Astrocyte of the hippocampus (primary cell): ENCODE data around the gene FAM219B.

Experiments used
- DNase-seq: peaks from one replicate; pipeline ENCODE4 v3.0.0; 2011; ENCODE audit warnings: low read depth, low spot score

FAM219B gene

GRCh38 chr15:74873036-74873755, 33.5 kb downstream of the FAM219B start, which contains the start of gene SCAMP2:
TSS of gene SCAMP2 (minus strand) at chr15:74873365. CDS start at chr15:74873255, 110 bp downstream.
- peak; percentile 97 for DNase-seq

DNA sequence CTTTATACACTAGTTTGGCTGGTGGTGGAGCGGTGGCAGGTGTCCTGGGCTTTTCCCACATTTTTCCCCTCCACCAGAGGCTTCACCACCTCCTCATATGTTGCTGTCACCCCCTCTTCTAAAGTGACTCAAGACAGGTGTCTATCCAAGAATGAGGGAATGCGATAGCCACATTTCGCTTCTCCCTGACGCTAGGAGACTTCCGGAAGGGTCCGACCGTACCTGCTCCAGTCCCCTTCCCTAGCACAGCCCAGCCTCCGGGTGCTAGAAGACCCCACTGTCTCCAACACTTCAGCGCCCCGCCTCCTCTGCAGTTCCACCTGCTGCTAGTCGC, 34.0 kb downstream of the FAM219B start:
- no peak for DNase-seq

DNA sequence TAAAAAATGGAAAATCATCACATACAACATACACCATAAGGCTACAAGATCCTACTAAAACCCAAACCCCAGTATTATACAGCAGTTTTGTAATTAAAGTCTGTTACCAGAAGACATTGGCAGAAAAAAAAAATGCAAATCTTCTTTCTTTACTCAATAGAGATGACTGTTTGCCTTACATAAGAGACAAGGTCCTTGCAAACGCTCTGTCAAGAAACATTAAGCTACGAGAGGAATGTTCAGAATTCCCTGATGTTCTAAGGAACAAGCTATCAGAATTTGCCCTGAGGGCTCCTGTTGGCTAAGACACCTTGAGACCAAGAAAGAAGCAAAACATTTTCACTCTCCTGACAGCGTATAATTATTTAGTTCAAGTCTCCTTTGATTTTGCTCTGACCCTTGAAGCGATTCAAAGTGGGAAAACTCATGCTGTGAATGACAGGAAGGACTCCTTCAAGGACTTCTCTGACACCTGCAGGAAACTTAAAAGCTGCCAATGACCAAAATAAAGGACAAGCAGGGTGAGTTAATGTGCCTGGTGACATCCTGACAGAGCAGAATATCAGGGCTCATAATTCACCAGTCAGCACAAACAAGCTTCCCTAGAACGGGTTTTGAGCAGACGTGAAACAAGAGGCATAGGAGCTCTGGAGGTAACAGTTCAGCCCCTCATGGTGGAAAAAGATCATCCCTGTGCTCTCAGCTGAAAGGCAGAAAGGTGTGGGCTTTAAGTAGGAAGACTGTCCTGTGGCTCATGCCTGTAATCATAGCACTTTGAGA, 36.0 kb downstream of the FAM219B start:
- DNase-seq, result no peak

DNA sequence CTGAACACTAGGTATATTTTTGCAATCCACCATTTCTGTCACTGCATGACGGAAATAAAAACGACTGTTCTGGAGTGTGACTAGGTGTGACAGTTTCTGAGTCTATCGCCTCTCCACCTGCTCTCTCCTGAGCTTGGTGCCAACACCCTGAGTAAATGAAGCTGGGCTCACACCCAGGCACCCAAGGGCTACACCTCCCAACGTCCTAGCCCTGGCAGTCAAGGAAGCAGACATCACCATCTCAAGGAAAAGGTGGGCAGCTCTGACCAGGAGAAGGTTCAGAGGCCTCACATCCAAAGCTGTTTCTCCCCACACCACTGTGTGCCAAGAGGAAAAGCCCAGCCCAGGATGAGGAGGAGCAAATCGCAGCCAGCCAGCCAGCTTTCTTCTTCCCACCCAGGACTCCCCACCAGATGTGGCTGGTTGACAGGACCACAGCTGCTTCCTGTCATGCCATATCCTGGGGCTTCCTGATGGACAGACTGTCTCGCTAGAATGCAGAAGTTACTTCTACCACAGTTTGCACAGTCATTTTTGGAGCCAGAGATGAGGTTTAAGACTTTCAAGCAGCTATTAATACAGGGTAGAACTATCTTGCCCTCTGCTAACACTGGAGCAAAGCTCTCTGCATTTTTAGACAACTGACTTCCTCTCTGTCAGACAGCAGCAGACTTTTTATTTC, 36.8 kb downstream of the FAM219B start:
- no peak for DNase-seq

- no peak for DNase-seq
Observed at GRCh38 chr15:74869372-74869725, 37.3 kb downstream of the FAM219B start.

GRCh38 chr15:74868059-74868458, 38.6 kb downstream of the FAM219B start:
- DNase-seq, result no peak

GRCh38 chr15:74867466-74868038, 39.1 kb downstream of the FAM219B start:
- DNase-seq, result no peak

GRCh38 chr15:74866090-74866489, 40.6 kb downstream of the FAM219B start:
- peak; percentile 56 for DNase-seq

DNA sequence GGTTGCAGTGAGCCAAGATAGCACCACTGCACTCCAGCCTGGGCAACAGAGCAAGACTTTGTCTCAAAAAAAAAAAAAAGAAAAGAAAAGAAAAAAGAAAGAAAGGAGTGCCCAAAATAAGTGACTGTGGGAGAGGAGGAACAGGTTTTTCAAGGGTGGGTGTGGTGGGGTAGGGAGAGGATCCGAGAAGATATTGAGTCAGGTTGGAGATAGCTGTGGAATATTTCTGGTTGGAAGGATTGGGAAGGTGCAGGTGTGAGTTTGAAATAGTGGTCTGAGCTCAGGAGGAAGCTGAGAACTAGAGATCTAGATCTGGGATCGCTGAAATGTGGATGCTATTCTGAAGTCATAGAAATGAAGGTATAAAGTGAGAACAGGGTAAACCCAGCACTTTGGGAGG, 41.3 kb downstream of the FAM219B start:
- no peak for DNase-seq

GRCh38 chr15:74864296-74864695, 42.4 kb downstream of the FAM219B start:
- no peak for DNase-seq

GRCh38 chr15:74863239-74864056, 43.2 kb downstream of the FAM219B start:
- DNase-seq, result peak; percentile 50

DNA sequence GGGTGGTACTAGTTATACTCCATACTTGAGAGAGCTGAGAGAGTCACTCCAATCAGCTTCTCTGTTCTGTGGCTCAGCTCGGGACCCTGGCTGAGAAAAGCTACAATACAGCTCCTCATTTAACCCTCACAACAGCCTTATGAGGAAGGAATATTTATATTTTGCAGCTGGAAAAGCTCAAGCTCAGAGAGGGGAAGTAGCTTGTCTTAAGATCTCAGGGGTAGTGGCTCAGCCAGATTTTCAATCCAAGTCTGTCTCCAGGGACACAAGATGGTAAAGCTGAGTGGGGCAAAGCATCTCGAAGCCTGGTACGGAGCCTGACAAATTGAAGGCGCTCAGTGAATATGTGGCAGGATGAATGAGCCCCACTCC, 48.3 kb downstream of the FAM219B start:
- no peak for DNase-seq

GRCh38 chr15:74857671-74858368, 48.8 kb downstream of the FAM219B start:
- DNase-seq, result no peak

- no peak for DNase-seq
Observed at GRCh38 chr15:74857082-74857655, 49.5 kb downstream of the FAM219B start.

DNA sequence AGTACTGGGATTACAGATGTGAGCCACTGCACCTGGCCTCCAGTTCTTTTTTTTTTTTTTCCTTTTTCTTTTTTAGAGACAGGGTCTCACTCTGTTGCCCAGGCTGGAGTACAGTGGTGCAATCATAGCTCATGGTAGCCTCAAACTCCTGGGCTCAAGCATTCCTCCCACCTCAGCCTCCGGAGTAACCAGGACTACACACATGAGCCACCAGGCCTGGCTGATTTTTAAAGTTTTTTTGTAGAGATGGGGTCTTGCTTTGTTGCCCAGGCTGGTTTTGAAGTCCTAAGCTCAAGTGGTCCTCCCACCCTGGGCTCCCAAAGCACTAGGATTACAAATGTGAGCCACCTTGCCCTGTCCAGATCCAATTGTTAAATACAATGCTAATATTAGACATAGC, 50.1 kb downstream of the FAM219B start:
- DNase-seq, result no peak

DNA sequence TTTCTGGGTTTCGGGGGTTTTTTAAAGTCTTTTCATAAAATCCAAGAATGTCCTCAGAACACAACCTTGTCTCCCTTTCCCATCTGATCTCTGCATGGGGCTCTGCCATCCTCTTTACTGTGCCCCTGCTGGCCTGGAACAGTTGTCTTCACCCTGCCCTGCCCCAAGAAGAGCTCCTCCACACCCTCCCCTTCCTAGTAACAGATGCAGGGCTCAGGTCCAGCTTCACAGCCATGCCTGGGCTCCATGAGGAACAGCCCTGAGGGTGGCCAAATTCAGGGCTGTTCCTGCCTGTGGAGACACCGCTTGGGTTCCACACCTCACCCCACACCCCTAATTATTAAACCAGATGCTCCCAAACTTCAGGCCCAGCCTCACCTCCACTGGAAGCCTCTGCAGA, 50.8 kb downstream of the FAM219B start:
- no peak for DNase-seq

DNA sequence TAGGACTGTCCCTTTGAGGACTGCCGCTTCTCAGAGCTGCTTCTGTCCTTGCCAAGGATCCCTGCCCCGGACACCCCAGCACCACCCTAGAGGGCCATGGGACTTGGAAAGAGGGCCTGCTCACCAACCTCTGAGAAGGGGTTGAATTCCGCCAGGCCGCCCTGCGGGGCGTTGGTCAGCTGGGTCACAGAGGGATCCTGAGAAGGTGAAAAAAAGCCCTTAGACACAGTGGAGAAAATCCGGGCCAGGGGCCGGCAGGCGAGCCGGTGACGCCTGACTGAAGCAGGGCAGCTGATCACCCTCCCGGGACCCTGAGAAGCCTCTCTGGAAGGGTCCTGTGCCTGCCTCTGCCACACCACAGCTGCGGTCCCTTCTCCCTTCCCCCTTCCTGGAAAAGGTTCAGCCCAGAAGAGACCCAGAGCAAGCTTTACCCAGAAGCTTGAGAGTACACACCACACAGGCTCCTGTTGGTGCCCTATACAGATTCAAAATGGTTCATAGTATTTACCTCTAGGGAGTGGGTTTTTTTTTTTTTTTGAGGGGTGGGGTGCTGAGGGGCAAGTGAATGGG, 52.1 kb downstream of the FAM219B start:
- no peak for DNase-seq

DNA sequence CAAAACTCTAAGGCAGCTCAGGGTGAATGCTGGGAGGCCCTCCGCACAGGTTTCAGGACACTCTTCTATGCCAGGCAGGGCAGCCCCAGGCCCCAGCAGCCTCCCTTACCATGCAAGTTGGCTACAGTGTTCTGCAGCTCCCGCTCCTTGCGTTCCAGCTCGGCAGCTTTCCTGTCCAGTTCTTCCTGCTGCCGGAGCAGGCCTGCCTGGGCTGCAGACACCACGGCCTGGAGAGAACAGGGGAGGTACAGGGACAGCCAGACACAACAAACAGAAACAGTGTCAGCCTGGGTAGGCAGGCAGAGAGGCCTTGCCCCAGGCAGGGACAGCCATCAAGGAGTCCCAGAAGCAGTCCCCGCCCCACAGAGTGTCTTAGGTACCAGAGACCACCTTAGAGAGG, 54.7 kb downstream of the FAM219B start:
- no peak for DNase-seq

- DNase-seq, result no peak
Observed at GRCh38 chr15:74850393-74850792, 56.3 kb downstream of the FAM219B start.
